ENCODE data around the gene ZMIZ1.
A peak's percentile ranks its signal among the peaks of the same experiment; 100 is the strongest.

The ZMIZ1 gene

DNA sequence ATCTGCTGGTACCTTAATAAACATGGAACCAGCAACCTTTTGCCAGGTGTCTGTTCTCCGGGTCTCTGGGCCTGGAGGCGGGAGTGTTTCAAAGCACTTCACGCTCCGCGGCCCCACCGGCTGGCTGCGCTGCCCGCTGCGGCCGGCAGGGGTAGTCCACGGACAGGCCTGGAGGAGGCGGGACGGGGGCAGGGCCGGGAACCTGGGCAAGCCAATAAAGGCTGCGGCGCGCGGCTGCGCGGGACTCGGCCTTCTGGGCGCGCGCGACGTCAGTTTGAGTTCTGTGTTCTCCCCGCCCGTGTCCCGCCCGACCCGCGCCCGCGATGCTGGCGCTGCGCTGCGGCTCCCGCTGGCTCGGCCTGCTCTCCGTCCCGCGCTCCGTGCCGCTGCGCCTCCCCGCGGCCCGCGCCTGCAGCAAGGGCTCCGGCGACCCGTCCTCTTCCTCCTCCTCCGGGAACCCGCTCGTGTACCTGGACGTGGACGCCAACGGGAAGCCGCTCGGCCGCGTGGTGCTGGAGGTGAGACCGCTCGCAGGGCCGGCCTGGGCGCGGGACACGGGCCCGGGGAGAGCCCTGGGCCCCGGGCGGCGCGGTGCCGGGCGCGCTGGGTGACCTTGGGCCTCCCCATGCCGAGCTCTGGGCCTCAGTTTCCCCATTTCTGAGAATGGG lies 278.6 kb downstream of the ZMIZ1 start, which contains the start of gene PPIF:
PPIF (plus strand) TSS at position 244 of the 668 bp plus-strand sequence; CDS start at position 324, 80 bp downstream.
- H4K12ac ChIP-seq (ENCODE audit: low read depth, low read length): peak within 1 kb of the TSS; percentile 83
- H3K4ac ChIP-seq (ENCODE audit: low read depth, low read length): peak within 1 kb of the TSS; percentile 64
- peak; percentile 97 to 98 for DNase-seq
- H3K4me1 ChIP-seq (ENCODE audit: control insufficient read depth in 1 of 2, insufficient read depth in 2 of 2, low read length in 2 of 2): peaks cover 12 to 14% of the 10 kb centered on the region in 2 experiments
- peak within 1 kb of the TSS; percentile 92 for H3K18ac ChIP-seq (ENCODE audit: low read length)
- peak within 1 kb of the TSS; percentile 56 for H2AK5ac ChIP-seq (ENCODE audit: low read length)
- H2BK12ac ChIP-seq (ENCODE audit: low read length): peak within 1 kb of the TSS; percentile 20
- H3K4me2 ChIP-seq (ENCODE audit: low read length): peak within 1 kb of the TSS; percentile 92
- peak within 1 kb of the TSS; percentile 84 for H4K8ac ChIP-seq (ENCODE audit: low read depth, low read length)
- H3K27me3 ChIP-seq (ENCODE audit: insufficient read depth, low read length): no peaks in the 10 kb centered on the region
- peaks cover 8% of the 10 kb centered on the region for H3K79me2 ChIP-seq (ENCODE audit: control insufficient read depth, insufficient read depth, low read length, poor library complexity)
- H2BK120ac ChIP-seq (ENCODE audit: insufficient read depth, low read length, poor library complexity): peak within 1 kb of the TSS; percentile 69
- H3K4me3 ChIP-seq (ENCODE audit: low read depth, low read length): peak within 1 kb of the TSS; percentile 90
- peak within 1 kb of the TSS; percentile 83 for H3K9ac ChIP-seq (ENCODE audit: low read length)
- H3K23ac ChIP-seq (ENCODE audit: low read length): no peak within 1 kb of the TSS
- peaks cover 6% of the 10 kb centered on the region for H3K79me1 ChIP-seq (ENCODE audit: low read length)
- peak within 1 kb of the TSS; percentile 83 for H4K91ac ChIP-seq (ENCODE audit: low read depth, low read length)
- peak within 1 kb of the TSS; percentile 73 for H2BK5ac ChIP-seq (ENCODE audit: low read depth, low read length, poor library complexity)
- H3K36me3 ChIP-seq (ENCODE audit: control insufficient read depth in 1 of 2, insufficient read depth in 2 of 2, low read length in 2 of 2): peaks cover 23 to 33% of the 10 kb centered on the region in 2 experiments
- peak within 1 kb of the TSS; percentile 85 for H2AFZ ChIP-seq (ENCODE audit: insufficient read depth, low read length, poor library complexity)
- WGBS (ENCODE audit: extremely low coverage, insufficient coverage, insufficient read length): no CpG with 5 or more reads among the region's 77 CpGs
- no peaks in the 10 kb centered on the region for H3K9me3 ChIP-seq (ENCODE audit: insufficient read depth, low read depth, low read length)
- peak within 1 kb of the TSS; percentile 93 for H3K14ac ChIP-seq (ENCODE audit: low read length)
- no peak within 1 kb of the TSS for H3K27ac ChIP-seq (ENCODE audit: low read depth, low read length)

- Histone ChIP-seq H4K8ac (ENCODE audit: low read depth, low read length) (peak overlapping the region; percentile 84), H2BK12ac (ENCODE audit: low read length) (no peak overlapping the region), H3K79me2 (ENCODE audit: control insufficient read depth, insufficient read depth, low read length, poor library complexity) (peaks cover 8% of the 10 kb centered on the region), H3K9me3 (ENCODE audit: insufficient read depth, low read depth, low read length) (no peaks in the 10 kb centered on the region), H3K36me3 (ENCODE audit: control insufficient read depth in 1 of 2, insufficient read depth in 2 of 2, low read length in 2 of 2) (peaks cover 30 to 39% of the 10 kb centered on the region in 2 experiments), H3K27me3 (ENCODE audit: insufficient read depth, low read length) (no peaks in the 10 kb centered on the region), H3K23ac (ENCODE audit: low read length) (no peak overlapping the region), H2BK120ac (ENCODE audit: insufficient read depth, low read length, poor library complexity) (peak overlapping the region; percentile 69), H3K9ac (ENCODE audit: low read length) (peak overlapping the region; percentile 83), H4K91ac (ENCODE audit: low read depth, low read length) (peak overlapping the region; percentile 83), H3K79me1 (ENCODE audit: low read length) (peaks cover 6% of the 10 kb centered on the region), H2AFZ (ENCODE audit: insufficient read depth, low read length, poor library complexity) (peak overlapping the region; percentile 85), H3K14ac (ENCODE audit: low read length) (peak overlapping the region; percentile 93), H3K18ac (ENCODE audit: low read length) (peak overlapping the region; percentile 92), H3K4ac (ENCODE audit: low read depth, low read length) (peak overlapping the region; percentile 64), H2AK5ac (ENCODE audit: low read length) (peak overlapping the region; percentile 56), H3K27ac (ENCODE audit: low read depth, low read length) (no peak overlapping the region), H3K4me3 (ENCODE audit: low read depth, low read length) (peak overlapping the region; percentile 90), H2BK5ac (ENCODE audit: low read depth, low read length, poor library complexity) (peak overlapping the region; percentile 73), H3K4me1 (ENCODE audit: control insufficient read depth in 1 of 2, insufficient read depth in 2 of 2, low read length in 2 of 2) (peaks cover 12 to 14% of the 10 kb centered on the region in 2 experiments), H4K12ac (ENCODE audit: low read depth, low read length) (peak overlapping the region; percentile 83), H3K4me2 (ENCODE audit: low read length) (peak overlapping the region; percentile 92)
- peak; percentile 43 to 45 for DNase-seq
- WGBS (ENCODE audit: extremely low coverage, insufficient coverage, insufficient read length): no CpG with 5 or more reads among the region's 34 CpGs
Measured at GRCh38 chr10:79347894-79348639, 279.3 kb downstream of the ZMIZ1 start.

- H3K23ac ChIP-seq (ENCODE audit: low read length): no peak overlapping the region
- H3K27me3 ChIP-seq (ENCODE audit: insufficient read depth, low read length): no peaks in the 10 kb centered on the region
- H3K79me1 ChIP-seq (ENCODE audit: low read length): peaks cover 6% of the 10 kb centered on the region
- no peak overlapping the region for H4K91ac ChIP-seq (ENCODE audit: low read depth, low read length)
- no peak overlapping the region for H2AFZ ChIP-seq (ENCODE audit: insufficient read depth, low read length, poor library complexity)
- peaks cover 8% of the 10 kb centered on the region for H3K79me2 ChIP-seq (ENCODE audit: control insufficient read depth, insufficient read depth, low read length, poor library complexity)
- no peak overlapping the region for H2BK120ac ChIP-seq (ENCODE audit: insufficient read depth, low read length, poor library complexity)
- WGBS (ENCODE audit: extremely low coverage, insufficient coverage, insufficient read length): no CpG with 5 or more reads among the region's 3 CpGs
- H3K18ac ChIP-seq (ENCODE audit: low read length): no peak overlapping the region
- H3K9me3 ChIP-seq (ENCODE audit: insufficient read depth, low read depth, low read length): no peaks in the 10 kb centered on the region
- DNase-seq: no peak
- H2BK5ac ChIP-seq (ENCODE audit: low read depth, low read length, poor library complexity): no peak overlapping the region
- H3K9ac ChIP-seq (ENCODE audit: low read length): no peak overlapping the region
- no peak overlapping the region for H3K4me3 ChIP-seq (ENCODE audit: low read depth, low read length)
- H3K14ac ChIP-seq (ENCODE audit: low read length): no peak overlapping the region
- no peak overlapping the region for H3K27ac ChIP-seq (ENCODE audit: low read depth, low read length)
- peak overlapping the region; percentile 92 for H3K4me2 ChIP-seq (ENCODE audit: low read length)
- peaks cover 12 to 14% of the 10 kb centered on the region in 2 experiments for H3K4me1 ChIP-seq (ENCODE audit: control insufficient read depth in 1 of 2, insufficient read depth in 2 of 2, low read length in 2 of 2)
- H4K12ac ChIP-seq (ENCODE audit: low read depth, low read length): no peak overlapping the region
- no peak overlapping the region for H4K8ac ChIP-seq (ENCODE audit: low read depth, low read length)
- no peak overlapping the region for H2BK12ac ChIP-seq (ENCODE audit: low read length)
- peaks cover 35 to 45% of the 10 kb centered on the region in 2 experiments for H3K36me3 ChIP-seq (ENCODE audit: control insufficient read depth in 1 of 2, insufficient read depth in 2 of 2, low read length in 2 of 2)
- H2AK5ac ChIP-seq (ENCODE audit: low read length): no peak overlapping the region
- no peak overlapping the region for H3K4ac ChIP-seq (ENCODE audit: low read depth, low read length)
Measured at GRCh38 chr10:79348640-79348988, 279.8 kb downstream of the ZMIZ1 start.

DNA sequence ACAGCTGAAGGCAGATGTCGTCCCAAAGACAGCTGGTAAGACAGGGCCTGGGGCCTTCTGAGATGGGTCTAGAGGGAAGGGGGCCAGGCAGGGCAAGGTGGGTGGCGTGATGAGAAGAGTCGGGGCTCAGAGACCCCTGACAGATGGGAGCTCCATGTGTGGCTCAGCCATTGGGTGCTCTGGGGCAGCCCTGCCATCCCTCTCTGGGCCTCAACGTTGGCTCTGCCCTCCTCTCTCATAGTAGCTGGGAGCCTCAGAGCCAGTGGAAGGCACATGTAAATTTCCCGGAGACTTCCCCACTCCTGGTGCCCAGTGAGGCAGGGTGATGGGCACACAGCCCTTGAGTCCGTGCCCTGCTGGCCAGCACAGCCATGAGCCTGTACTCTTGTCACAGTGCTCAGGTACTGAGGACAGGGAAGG lies 280.3 kb downstream of the ZMIZ1 start:
- Histone ChIP-seq H2BK120ac (ENCODE audit: insufficient read depth, low read length, poor library complexity) (no peak overlapping the region), H3K4me2 (ENCODE audit: low read length) (no peak overlapping the region), H3K18ac (ENCODE audit: low read length) (no peak overlapping the region), H3K4me3 (ENCODE audit: low read depth, low read length) (no peak overlapping the region), H2BK5ac (ENCODE audit: low read depth, low read length, poor library complexity) (no peak overlapping the region), H2BK12ac (ENCODE audit: low read length) (no peak overlapping the region), H3K9me3 (ENCODE audit: insufficient read depth, low read depth, low read length) (peaks cover 3% of the 10 kb centered on the region), H3K14ac (ENCODE audit: low read length) (no peak overlapping the region), H3K23ac (ENCODE audit: low read length) (no peak overlapping the region), H4K8ac (ENCODE audit: low read depth, low read length) (no peak overlapping the region), H3K27ac (ENCODE audit: low read depth, low read length) (no peak overlapping the region), H4K91ac (ENCODE audit: low read depth, low read length) (no peak overlapping the region), H2AK5ac (ENCODE audit: low read length) (no peak overlapping the region), H3K27me3 (ENCODE audit: insufficient read depth, low read length) (no peaks in the 10 kb centered on the region), H3K4ac (ENCODE audit: low read depth, low read length) (no peak overlapping the region), H3K36me3 (ENCODE audit: control insufficient read depth in 1 of 2, insufficient read depth in 2 of 2, low read length in 2 of 2) (peaks cover 39 to 50% of the 10 kb centered on the region in 2 experiments), H3K79me1 (ENCODE audit: low read length) (peaks cover 6% of the 10 kb centered on the region), H3K4me1 (ENCODE audit: control insufficient read depth in 1 of 2, insufficient read depth in 2 of 2, low read length in 2 of 2) (peaks cover 12 to 14% of the 10 kb centered on the region in 2 experiments), H2AFZ (ENCODE audit: insufficient read depth, low read length, poor library complexity) (no peak overlapping the region), H3K79me2 (ENCODE audit: control insufficient read depth, insufficient read depth, low read length, poor library complexity) (peaks cover 8% of the 10 kb centered on the region), H3K9ac (ENCODE audit: low read length) (no peak overlapping the region), H4K12ac (ENCODE audit: low read depth, low read length) (no peak overlapping the region)
- DNase-seq: no peak
- no CpG with 5 or more reads among the region's 6 CpGs for WGBS (ENCODE audit: extremely low coverage, insufficient coverage, insufficient read length)

Data from trophoblast cell (in vitro differentiated cells and primary cell).